H1 (cell line): ENCODE measurements around the gene RNF214.

Experiments used
- ASH2L ChIP-seq: fragments of 200-600, 300-600 bp; sonication (generic); IDR thresholded peaks from one replicate; pipeline ENCODE4 v1.7.1; 2017; ENCODE audit warnings: low read length
- BCL11A ChIP-seq, 2 experiments: IDR thresholded peaks; one replicate each; pipeline ENCODE4 v1.6.1; 2011; ENCODE audit warnings: low read depth in 2 of 2, low read length in 2 of 2, mild to moderate bottlenecking in 2 of 2
- BRCA1 ChIP-seq: IDR thresholded peaks from 2 replicates; pipeline ENCODE4 v1.6.1; 2012; ENCODE audit warnings: low read depth, low read length, improper control_type of control experiment
- EP300 ChIP-seq, 2 experiments: IDR thresholded peaks; 1 replicate in 1 of 2; 2 replicates in 1 of 2; pipeline ENCODE4 v1.6.1; 2011 to 2012; ENCODE audit warnings: low read depth in 2 of 2, low read length in 2 of 2, mild to moderate bottlenecking in 2 of 2, borderline replicate concordance in 1 of 2, inconsistent platforms in 1 of 2, moderate library complexity in 1 of 2
- GABPA ChIP-seq: IDR thresholded peaks from 2 replicates; pipeline ENCODE4 v1.6.1; 2011; ENCODE audit warnings: mild to moderate bottlenecking, low read length, moderate library complexity, borderline replicate concordance; ENCODE audit not compliant: insufficient read depth
- TAF1 ChIP-seq: IDR thresholded peaks from 2 replicates; pipeline ENCODE4 v1.6.1; 2011; ENCODE audit warnings: mild to moderate bottlenecking, low read depth, low read length
- TF ChIP-seq, protein P1 (sequence below), 3 experiments: IDR thresholded peaks; 1 replicate in 2 of 3; 2 replicates in 1 of 3; pipeline versions ENCODE4 v1.5.1 to v1.6.1; 2011; ENCODE audit warnings: low read length in 3 of 3, mild to moderate bottlenecking in 3 of 3, inconsistent platforms in 2 of 3, low read depth in 1 of 3, moderate library complexity in 1 of 3; ENCODE audit not compliant: insufficient read depth in 1 of 3; ENCODE audit errors: control extremely low read depth in 1 of 3

DNA sequence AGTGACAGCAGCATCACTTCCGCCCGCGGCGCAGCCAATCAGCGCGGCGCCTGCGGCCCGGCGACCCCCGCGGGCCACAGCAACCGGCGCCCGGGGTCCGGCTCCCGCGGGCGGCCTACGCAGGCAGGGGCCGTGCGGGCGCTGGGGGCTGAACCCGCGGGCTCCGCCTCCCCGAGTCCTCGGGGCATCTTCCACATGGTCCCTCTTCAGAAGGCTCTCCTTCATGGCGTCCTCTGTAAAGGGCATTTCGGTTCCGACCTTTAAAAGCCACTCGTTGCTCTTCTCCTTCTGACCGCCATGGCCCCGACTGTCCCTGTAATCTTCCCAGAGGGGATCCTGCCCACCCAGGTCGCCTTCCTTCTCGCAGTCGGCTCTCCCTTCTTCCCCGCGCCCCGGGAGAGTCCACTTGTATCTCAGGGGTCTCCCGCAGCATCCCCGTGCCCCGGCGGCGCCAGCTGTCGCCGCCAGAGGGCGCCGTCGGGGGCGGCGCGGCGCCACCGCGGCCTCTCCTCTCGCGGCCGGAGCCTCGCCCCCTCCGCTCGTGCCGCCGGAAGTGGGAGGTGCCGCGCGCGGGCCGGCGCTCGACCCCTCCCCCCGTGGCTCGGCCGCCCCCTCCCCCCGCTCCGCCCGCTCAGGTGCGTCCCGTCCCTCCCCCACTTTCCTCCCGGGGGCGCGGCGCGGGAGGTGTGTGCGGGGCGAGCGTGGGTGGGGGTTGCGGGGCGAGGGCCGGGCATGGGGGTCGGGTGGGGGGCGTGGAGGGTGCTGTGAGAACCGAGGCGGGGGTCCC lies at the start of gene RNF214:
- TF ChIP-seq, protein P1, sequence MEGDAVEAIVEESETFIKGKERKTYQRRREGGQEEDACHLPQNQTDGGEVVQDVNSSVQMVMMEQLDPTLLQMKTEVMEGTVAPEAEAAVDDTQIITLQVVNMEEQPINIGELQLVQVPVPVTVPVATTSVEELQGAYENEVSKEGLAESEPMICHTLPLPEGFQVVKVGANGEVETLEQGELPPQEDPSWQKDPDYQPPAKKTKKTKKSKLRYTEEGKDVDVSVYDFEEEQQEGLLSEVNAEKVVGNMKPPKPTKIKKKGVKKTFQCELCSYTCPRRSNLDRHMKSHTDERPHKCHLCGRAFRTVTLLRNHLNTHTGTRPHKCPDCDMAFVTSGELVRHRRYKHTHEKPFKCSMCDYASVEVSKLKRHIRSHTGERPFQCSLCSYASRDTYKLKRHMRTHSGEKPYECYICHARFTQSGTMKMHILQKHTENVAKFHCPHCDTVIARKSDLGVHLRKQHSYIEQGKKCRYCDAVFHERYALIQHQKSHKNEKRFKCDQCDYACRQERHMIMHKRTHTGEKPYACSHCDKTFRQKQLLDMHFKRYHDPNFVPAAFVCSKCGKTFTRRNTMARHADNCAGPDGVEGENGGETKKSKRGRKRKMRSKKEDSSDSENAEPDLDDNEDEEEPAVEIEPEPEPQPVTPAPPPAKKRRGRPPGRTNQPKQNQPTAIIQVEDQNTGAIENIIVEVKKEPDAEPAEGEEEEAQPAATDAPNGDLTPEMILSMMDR (IDR thresholded peaks at IDR 0.05; ENCODE audit: control extremely low read depth in 1 of 3, insufficient read depth in 1 of 3, low read depth in 1 of 3, low read length in 3 of 3): peak; percentile 81 to 97 (median 89)
- TF ChIP-seq BRCA1 (peak; percentile 28; the same call in 1 of the 2 replicates), TAF1 (no peak; the same call in none of the 2 replicates), ASH2L (peak; percentile 41), BCL11A (IDR thresholded peaks at IDR 0.05; ENCODE audit: low read depth in 2 of 2, low read length in 2 of 2) (no peak), EP300 (IDR thresholded peaks at IDR 0.05; ENCODE audit: borderline replicate concordance in 1 of 2, low read depth in 2 of 2, low read length in 2 of 2) (peak in 1 of 2 experiments; percentile 93; a peak in 2 of 3 replicates), GABPA (no peak; the same call in 1 of the 2 replicates)
